K562 (cell line): ENCODE measurements around the gene TXNRD2. TPM values are rescaled to one million over a fixed set of nuclear protein-coding genes. Genes with fewer than 3 reads are reported as not detected.
A peak's percentile ranks its signal among the peaks of the same experiment; 100 is the strongest.

Experiments used
- ATAC-seq: fragments of 200-7000 bp; cut with Tn5 transposase; 3 replicates; pipeline ENCODE4 v1.9.1; 2020; ENCODE audit warnings: moderate library complexity
- BruUV-seq: library from RNA; stranded (reverse); fragments of 400-500 nt; replicated peaks from 2 replicates; lab custom pipeline; 2021; lab: Mats Ljungman, UMichigan
- CTCF ChIA-PET: fragments of 300-600 bp; formaldehyde crosslinking; extraction: SDS; loops from one replicate; lab custom pipeline; 2021; ENCODE audit warnings: low intra/inter-chr PET ratio; lab: Yijun Ruan, JAX
- POLR2A ChIA-PET: fragments of 300-600, 350-650 bp; sonication (Branson Sonifier 250); formaldehyde crosslinking; extraction: SDS; loops from one replicate; lab custom pipeline; 2021; ENCODE audit warnings: antibody characterized with exemption, inconsistent platforms; lab: Yijun Ruan, JAX
- DNase-seq, 4 experiments: peaks; one replicate each; pipeline versions ENCODE4 v3.0.0 to v3.0.0-alpha.2; 2011 to 2018; ENCODE audit warnings: low spot score in 3 of 4, mixed read lengths in 3 of 4; ENCODE audit errors: extremely low read depth in 1 of 4
- FAIRE-seq: peaks from 2 replicates; lab custom pipeline; 2011; peaks lifted over from hg19 to GRCh38; lab: Jason Lieb, UNC
- H2AFZ ChIP-seq: 2 replicates; pipeline ENCODE4 v1.6.0; 2011; ENCODE audit warnings: low read depth, low read length, control low read depth, inconsistent platforms
- H3K27ac ChIP-seq: fragments of 200-600 bp; 3 replicates; pipeline ENCODE4 v1.8.0; 2011; ENCODE audit warnings: low read depth, mild to moderate bottlenecking, control low read depth, inconsistent platforms, low read length, moderate library complexity, mixed read lengths; ENCODE audit errors: extremely low read depth
- H3K27me3 ChIP-seq, 2 experiments: fragments of 300-600 bp in 1 of 2; 2 replicates in 1 of 2; 3 replicates in 1 of 2; pipeline versions ENCODE4 v1.6.0 to v1.8.0; 2011; ENCODE audit warnings: inconsistent platforms in 2 of 2, low read length in 2 of 2, mild to moderate bottlenecking in 1 of 2, mixed read lengths in 1 of 2, moderate library complexity in 1 of 2; ENCODE audit not compliant: control insufficient read depth in 2 of 2, insufficient read depth in 2 of 2
- H3K36me3 ChIP-seq: fragments of 300-600 bp; 3 replicates; pipeline ENCODE4 v1.8.0; 2011; ENCODE audit warnings: mild to moderate bottlenecking, low read length, inconsistent platforms; ENCODE audit not compliant: control insufficient read depth, insufficient read depth
- H3K4me1 ChIP-seq, 2 experiments: fragments of 200-600 bp in 1 of 2; replicated peaks in 1 of 2; 2 replicates in 1 of 2; 3 replicates in 1 of 2; pipeline versions ENCODE4 v1.5.1 to v1.8.0; 2011; ENCODE audit warnings: inconsistent platforms in 2 of 2, low read length in 2 of 2, mild to moderate bottlenecking in 1 of 2, mixed read lengths in 1 of 2, moderate library complexity in 1 of 2; ENCODE audit not compliant: control insufficient read depth in 2 of 2, insufficient read depth in 2 of 2
- H3K4me2 ChIP-seq: 2 replicates; pipeline ENCODE4 v1.6.1; 2011; ENCODE audit warnings: low read length, control low read depth, inconsistent platforms, mixed read lengths; ENCODE audit not compliant: insufficient read depth
- H3K4me3 ChIP-seq: fragments of 200-600 bp; sonication (generic), shearing (Covaris generic); 2 replicates; pipeline ENCODE4 v1.5.1; 2016; ENCODE audit warnings: control low read depth, inconsistent platforms
- H3K79me2 ChIP-seq: fragments of 200-600 bp; 3 replicates; pipeline ENCODE4 v1.8.0; 2011; ENCODE audit warnings: low read length, inconsistent platforms; ENCODE audit not compliant: control insufficient read depth, insufficient read depth
- H3K9ac ChIP-seq, 2 experiments: 2 replicates each; pipeline versions ENCODE4 v1.6.0 to v1.6.1; 2011; ENCODE audit warnings: low read depth in 2 of 2, low read length in 2 of 2, control low read depth in 1 of 2, inconsistent platforms in 1 of 2, mild to moderate bottlenecking in 1 of 2, mixed read lengths in 1 of 2; ENCODE audit not compliant: insufficient read depth in 1 of 2
- H3K9me1 ChIP-seq: one replicate; pipeline ENCODE4 v1.6.0; 2011; ENCODE audit warnings: inconsistent platforms, mild to moderate bottlenecking, low read length, moderate library complexity; ENCODE audit not compliant: control insufficient read depth, insufficient read depth
- H3K9me3 ChIP-seq: replicated peaks from 2 replicates; pipeline ENCODE4 v1.5.1; 2011; ENCODE audit warnings: low read depth, low read length, inconsistent platforms; ENCODE audit not compliant: control insufficient read depth, insufficient read depth
- H4K20me1 ChIP-seq: replicated peaks from 2 replicates; pipeline ENCODE4 v1.6.1; 2011; ENCODE audit warnings: low read length, inconsistent platforms, mixed read lengths; ENCODE audit not compliant: control insufficient read depth, insufficient read depth
- ADNP ChIP-seq: fragments of 200-800 bp; sonication (Bioruptor generic); IDR thresholded peaks from 2 replicates; pipeline ENCODE4 v1.6.1; 2016; ENCODE audit warnings: missing genetic modification characterization, missing compliant biosample characterization
- CREB1 ChIP-seq, 2 experiments: sonication (generic) in 1 of 2; formaldehyde crosslinking in 1 of 2; IDR thresholded peaks; 2 replicates each; pipeline versions ENCODE4 v1.6.1 to v1.8.0; 2012 to 2022; ENCODE audit warnings: inconsistent platforms in 1 of 2, mild to moderate bottlenecking in 1 of 2, missing genetic modification reagents in 1 of 2, moderate library complexity in 1 of 2
- ETV5 ChIP-seq: sonication (generic); formaldehyde crosslinking; IDR thresholded peaks from 2 replicates; pipeline ENCODE4 v1.4.0; 2020; ENCODE audit warnings: low read depth, mild to moderate bottlenecking, missing genetic modification reagents
- FIP1L1 ChIP-seq: fragments of 200-400 bp; formaldehyde crosslinking; IDR thresholded peaks from 2 replicates; pipeline ENCODE4 v1.6.1; 2018; ENCODE audit warnings: mild to moderate bottlenecking, low read depth, low read length; ENCODE audit not compliant: poor library complexity, severe bottlenecking
- HBP1 ChIP-seq: fragments of 450-650 bp; formaldehyde crosslinking; IDR thresholded peaks from 2 replicates; pipeline ENCODE4 v1.4.0; 2022; ENCODE audit warnings: missing genetic modification characterization
- HOMEZ ChIP-seq: fragments of 250-450 bp; sonication (Bioruptor Pico); IDR thresholded peaks from 2 replicates; pipeline ENCODE4 v1.4.0; 2020; ENCODE audit warnings: mild to moderate bottlenecking, moderate library complexity
- KAT8 ChIP-seq: fragments of 450-650 bp; IDR thresholded peaks from 2 replicates; pipeline ENCODE4 v1.6.1; 2016; ENCODE audit warnings: low read depth, mild to moderate bottlenecking
- KDM2B ChIP-seq: fragments of 250-450 bp; sonication (Bioruptor Pico); IDR thresholded peaks from 2 replicates; pipeline ENCODE4 v1.8.0; 2021; ENCODE audit warnings: mild to moderate bottlenecking, moderate library complexity
- PHF21A ChIP-seq: fragments of 450-650 bp; IDR thresholded peaks from 2 replicates; pipeline ENCODE4 v1.6.1; 2017; ENCODE audit warnings: low read depth, borderline replicate concordance
- PHF8 ChIP-seq: fragments of 200-600 bp; sonication (generic); IDR thresholded peaks from 2 replicates; pipeline ENCODE4 v1.6.1; 2012; ENCODE audit warnings: mixed run types, mild to moderate bottlenecking, inconsistent platforms, low read length, moderate library complexity, borderline replicate concordance
- RAD21 ChIP-seq, 2 experiments: fragments of 250-450 bp in 1 of 2; fragments of 450-650 bp in 1 of 2; sonication (Bioruptor Pico) in 1 of 2; formaldehyde crosslinking in 1 of 2; IDR thresholded peaks in 1 of 2; conservative IDR thresholded peaks in 1 of 2; 2 replicates each; pipeline versions ENCODE4 v1.4.0 to v1.8.0; 2020 to 2022; ENCODE audit warnings: mild to moderate bottlenecking in 2 of 2, moderate library complexity in 1 of 2
- SIX5 ChIP-seq, 2 experiments: IDR thresholded peaks; 2 replicates each; pipeline ENCODE4 v1.6.1; 2011; ENCODE audit warnings: low read length in 2 of 2, borderline replicate concordance in 1 of 2, low read depth in 1 of 2, mild to moderate bottlenecking in 1 of 2, moderate library complexity in 1 of 2; ENCODE audit not compliant: insufficient read depth in 1 of 2
- SREBF1 ChIP-seq: fragments of 150-350 bp; IDR thresholded peaks from 2 replicates; pipeline ENCODE4 v1.6.1; 2014; ENCODE audit warnings: antibody characterized with exemption, low read depth, low read length, borderline replicate concordance
- TOE1 ChIP-seq, 2 experiments: fragments of 450-650 bp in 1 of 2; sonication (generic) in 1 of 2; formaldehyde crosslinking in 1 of 2; IDR thresholded peaks; 2 replicates each; pipeline versions ENCODE4 v1.7.1 to v1.8.0; 2016 to 2022; ENCODE audit warnings: borderline replicate concordance in 2 of 2, mild to moderate bottlenecking in 2 of 2, antibody characterized with exemption in 1 of 2, inconsistent platforms in 1 of 2, low read depth in 1 of 2, missing genetic modification reagents in 1 of 2, moderate library complexity in 1 of 2
- ZNF316 ChIP-seq: fragments of 450-650 bp; IDR thresholded peaks from 2 replicates; pipeline ENCODE4 v1.6.1; 2016
- ZNF347 ChIP-seq: fragments of 450-650 bp; formaldehyde crosslinking; IDR thresholded peaks from 2 replicates; pipeline ENCODE4 v1.4.0; 2020; ENCODE audit warnings: low read depth, mild to moderate bottlenecking, moderate library complexity
- WGBS: fragments of 100-300 bp; shearing (Covaris generic); methylation state at CpG from one replicate; pipeline ENCODE4 v1.1.6; 2016; ENCODE audit warnings: low coverage, mixed read lengths; ENCODE audit not compliant: insufficient coverage; ENCODE audit errors: missing lambda C conversion rate; 5-methylcytosine and 5-hydroxymethylcytosine counted together
- in situ Hi-C: fragments of 300-500 bp; cut with MboI; formaldehyde crosslinking; loops from 4 replicates; pipeline ENCODE4 v1.15.0; 2018; ENCODE audit warnings: inconsistent platforms, mixed read lengths
- intact Hi-C: fragments of 100-400 bp; cut with micrococcal nuclease; formaldehyde crosslinking; loops from 2 replicates; pipeline ENCODE4 v1.14.2; 2022
- polyA plus RNA-seq, 8 experiments: library from polyadenylated mRNA; depleted of rRNA in 4 of 8; stranded (reverse) in 5 of 8; unstranded in 3 of 8; fragments of >200 nt; fragmentation: Nextera tagmentation in 2 of 8; fragmentation: Illumina TruSeq in 1 of 8; extraction: Ambion mirVana in 2 of 8; extraction: Trizol in 1 of 8; gene quantifications; 2 replicates each; pipeline versions ENCODE4 v1.2.1 to v1.2.3, GENCODE V29; 2011 to 2014; ENCODE audit warnings: inconsistent platforms in 1 of 8, missing spikeins in 1 of 8
- total RNA-seq, 7 experiments: library from RNA; depleted of rRNA in 6 of 7; stranded (reverse); fragments of >200 nt in 6 of 7; fragmentation: Illumina TruSeq in 2 of 7; extraction: Trizol in 2 of 7; gene quantifications; 2 replicates each; pipeline versions ENCODE4 v1.2.1 to v1.2.3, GENCODE V29; 2011 to 2021; ENCODE audit warnings: low replicate concordance in 1 of 7

TXNRD2 gene
- total and polyA plus RNA-seq, 9 of the 15 experiments (the other 6 are each of a cell fraction or from before 2014, with no cell fraction given), result 3.3 to 80.2 (median 49.4) TPM

- peak overlapping the region; percentile 43; the same call in 2 of the 3 replicates for H3K27ac ChIP-seq
- peaks cover 28% of the 10 kb centered on the region; the same call in 2 of the 3 replicates for H3K36me3 ChIP-seq
- peak overlapping the region; percentile 72 for H3K4me2 ChIP-seq
- no peaks in the 10 kb centered on the region for H3K9me3 ChIP-seq
- peak overlapping the region; percentile 52; the same call in 1 of the 2 replicates for H2AFZ ChIP-seq
- H3K27me3 ChIP-seq, result no peaks in the 10 kb centered on the region
- intact Hi-C loops, result no loop called here
- H4K20me1 ChIP-seq, result peaks cover 43% of the 10 kb centered on the region
- FAIRE-seq (no peak), DNase-seq (no peak), ATAC-seq (no peak)
- H3K4me1 ChIP-seq, result peaks cover 23 to 73% of the 10 kb centered on the region in 2 experiments
- POLR2A ChIA-PET, result interaction anchor here (0.5 to 1.8 kb wide), 14 partner anchors 8 to 420 kb away, joined by 3 to 10 read pairs (median 3); partner anchors contain the start of gene GP1BB
- WGBS, result 79% methylated on average over 19 of the region's 19 CpGs
- peak overlapping the region; percentile 19 for H3K4me3 ChIP-seq
- CTCF ChIA-PET, result no interaction called here
- peak overlapping the region; percentile 26 to 86; a peak in 3 of 4 replicates for H3K9ac ChIP-seq
- no TSS peak for BruUV-seq
- H3K79me2 ChIP-seq, result peaks cover 14% of the 10 kb centered on the region; the same call in 1 of the 3 replicates
- in situ Hi-C loops, result no loop called here
- peaks cover 13% of the 10 kb centered on the region for H3K9me1 ChIP-seq
- TF ChIP-seq ETV5 (CRISPR knock-in tag) (no peak), ZNF316 (0 out of 2 replicates have a peak, but pooled peaks have one; percentile 5), TOE1 (IDR thresholded peaks at IDR 0.05; ENCODE audit: borderline replicate concordance) (no peak), TOE1 (CRISPR knock-in tag; IDR thresholded peaks at IDR 0.05; ENCODE audit: borderline replicate concordance, low read depth) (no peak), RAD21 (CRISPR knock-in tag; conservative IDR thresholded peaks at IDR 0.05 in 1 of 2, IDR thresholded peaks at IDR 0.05 in 1 of 2) (no peak), HOMEZ (no peak), KAT8 (no peak), SIX5 (IDR thresholded peaks at IDR 0.05; ENCODE audit: borderline replicate concordance in 1 of 2, insufficient read depth in 1 of 2, low read depth in 1 of 2, low read length in 2 of 2) (0 out of 4 replicates have a peak, but pooled peaks of 1 of the 2 experiments have one; percentile 11), FIP1L1 (peak; percentile 48), ZNF347 (CRISPR knock-in tag) (no peak), PHF21A (no peak), PHF8 (0 out of 2 replicates have a peak, but pooled peaks have one; percentile 12), ADNP (no peak), SREBF1 (no peak), CREB1 (IDR thresholded peaks at IDR 0.05) (no peak), CREB1 (CRISPR knock-in tag; IDR thresholded peaks at IDR 0.05) (no peak), HBP1 (CRISPR knock-in tag) (0 out of 2 replicates have a peak, but pooled peaks have one; percentile 17), KDM2B (CRISPR knock-in tag) (0 out of 2 replicates have a peak, but pooled peaks have one; percentile 60)
These were observed 16.7 kb upstream of the TXNRD2 start for GRCh38 chr22:19958083-19959042.
